Progenitor cell of endocrine pancreas (in vitro differentiated cells): ENCODE results near the gene ZNF717. TPM values are rescaled to one million over a fixed set of nuclear protein-coding genes. Genes with fewer than 3 reads are reported as not detected.
"Not testable (repeated sequence)": the region's sequence is repeated elsewhere in the genome, so short reads cannot be mapped to it uniquely, and the experiment has no call there.

Experiments
- DNase-seq: peaks from one replicate; pipeline ENCODE4 v3.0.0; 2021; ENCODE audit warnings: low spot score; ENCODE audit not compliant: unreplicated experiment
- H3K27ac Mint-ChIP-seq: 2 replicates; pipeline ENCODE4 v1.8.0; 2021; ENCODE audit warnings: mild to moderate bottlenecking, moderate library complexity, mixed read lengths
- H3K27me3 Mint-ChIP-seq: 2 replicates; pipeline ENCODE4 v1.8.0; 2021; ENCODE audit warnings: mixed read lengths
- H3K36me3 Mint-ChIP-seq: 2 replicates; pipeline ENCODE4 v1.8.0; 2022; ENCODE audit warnings: mixed read lengths; ENCODE audit not compliant: insufficient read depth
- H3K4me1 Mint-ChIP-seq: 2 replicates; pipeline ENCODE4 v1.8.0; 2021; ENCODE audit warnings: low read depth, mixed read lengths
- H3K4me3 Mint-ChIP-seq: 2 replicates; pipeline ENCODE4 v1.8.0; 2021; ENCODE audit warnings: low read depth, mild to moderate bottlenecking, moderate library complexity, mixed read lengths
- H3K9me3 Mint-ChIP-seq: 2 replicates; pipeline ENCODE4 v1.8.0; 2021; ENCODE audit warnings: low read depth, mixed read lengths
- total RNA-seq: library from RNA; stranded (reverse); gene quantifications from 2 replicates; pipeline ENCODE4 v1.2.1, GENCODE V29; 2021
- TF ChIP-seq, protein P1 (sequence below): fragments of 200-600 bp; sonication (generic); IDR thresholded peaks from one replicate; pipeline ENCODE4 v1.5.0; 2021; ENCODE audit warnings: antibody characterized with exemption, mild to moderate bottlenecking; ENCODE audit not compliant: unreplicated experiment

ZNF717 gene
- total RNA-seq, 1 donor from 2014 or later = 14.7 TPM

DNA sequence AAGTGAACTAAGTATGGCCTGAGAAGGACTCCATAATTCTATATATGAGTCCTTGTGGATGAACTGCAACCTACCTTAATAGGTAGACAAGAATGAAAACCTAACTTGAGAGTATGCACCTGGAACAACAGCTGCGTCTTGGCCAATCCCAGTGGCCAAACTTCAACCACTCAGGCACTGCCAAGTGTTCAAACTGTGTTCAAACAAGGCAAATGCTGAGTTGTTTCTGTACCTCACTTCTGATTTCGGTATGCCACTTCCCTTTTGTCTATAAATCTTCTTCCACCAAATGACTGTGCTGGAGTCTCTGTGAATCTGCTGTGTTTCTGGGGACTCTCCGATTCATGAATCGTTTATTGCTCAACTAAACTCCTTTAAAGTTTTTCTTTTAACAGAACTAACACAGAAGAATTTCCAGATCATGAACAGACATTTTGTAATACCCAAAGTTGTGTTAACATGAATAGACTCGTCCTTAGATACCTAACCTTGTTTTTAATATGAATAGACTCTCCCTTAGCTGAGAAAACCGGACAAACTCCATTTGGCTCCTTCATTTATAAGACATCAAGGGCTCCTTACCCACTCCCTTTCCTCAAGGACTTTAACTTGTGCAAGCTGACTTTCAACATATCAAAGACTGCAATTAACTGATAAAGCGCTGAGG is 4.1 kb downstream of the ZNF717 start:
- no peak for DNase-seq
- Mint-ChIP-seq H3K36me3 (peaks cover 53% of the 10 kb centered on the region), H3K4me1 (no peaks in the 10 kb centered on the region), H3K9me3 (peaks cover 47% of the 10 kb centered on the region), H3K27me3 (no peaks in the 10 kb centered on the region), H3K4me3 (no peak overlapping the region), H3K27ac (no peak overlapping the region)
- TF ChIP-seq, protein P1, sequence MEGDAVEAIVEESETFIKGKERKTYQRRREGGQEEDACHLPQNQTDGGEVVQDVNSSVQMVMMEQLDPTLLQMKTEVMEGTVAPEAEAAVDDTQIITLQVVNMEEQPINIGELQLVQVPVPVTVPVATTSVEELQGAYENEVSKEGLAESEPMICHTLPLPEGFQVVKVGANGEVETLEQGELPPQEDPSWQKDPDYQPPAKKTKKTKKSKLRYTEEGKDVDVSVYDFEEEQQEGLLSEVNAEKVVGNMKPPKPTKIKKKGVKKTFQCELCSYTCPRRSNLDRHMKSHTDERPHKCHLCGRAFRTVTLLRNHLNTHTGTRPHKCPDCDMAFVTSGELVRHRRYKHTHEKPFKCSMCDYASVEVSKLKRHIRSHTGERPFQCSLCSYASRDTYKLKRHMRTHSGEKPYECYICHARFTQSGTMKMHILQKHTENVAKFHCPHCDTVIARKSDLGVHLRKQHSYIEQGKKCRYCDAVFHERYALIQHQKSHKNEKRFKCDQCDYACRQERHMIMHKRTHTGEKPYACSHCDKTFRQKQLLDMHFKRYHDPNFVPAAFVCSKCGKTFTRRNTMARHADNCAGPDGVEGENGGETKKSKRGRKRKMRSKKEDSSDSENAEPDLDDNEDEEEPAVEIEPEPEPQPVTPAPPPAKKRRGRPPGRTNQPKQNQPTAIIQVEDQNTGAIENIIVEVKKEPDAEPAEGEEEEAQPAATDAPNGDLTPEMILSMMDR = no peak

DNA sequence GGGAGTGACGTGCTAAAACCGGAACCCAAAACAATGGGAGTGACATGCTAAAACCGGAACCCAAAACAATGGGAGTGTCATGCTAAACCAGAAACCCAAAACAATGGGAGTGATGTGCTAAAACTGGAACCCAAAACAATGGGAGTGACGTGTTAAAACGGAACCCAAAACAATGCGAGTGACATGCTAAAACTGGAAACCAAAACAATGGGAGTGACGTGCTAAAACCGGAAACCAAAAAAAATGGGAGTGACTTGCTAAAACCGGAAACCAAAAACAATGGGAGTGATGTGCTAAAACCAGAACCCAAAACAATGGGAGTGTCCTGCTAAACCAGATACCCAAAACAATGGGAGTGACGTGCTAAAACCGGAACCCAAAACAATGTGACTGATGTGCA is 7.6 kb downstream of the ZNF717 start:
- Mint-ChIP-seq H3K36me3 (peaks cover 53% of the 10 kb centered on the region), H3K9me3 (peaks cover 39% of the 10 kb centered on the region)
- not testable (repeated sequence) for DNase-seq, H3K4me1 Mint-ChIP-seq, H3K27me3 Mint-ChIP-seq, H3K27ac Mint-ChIP-seq, H3K4me3 Mint-ChIP-seq

DNA sequence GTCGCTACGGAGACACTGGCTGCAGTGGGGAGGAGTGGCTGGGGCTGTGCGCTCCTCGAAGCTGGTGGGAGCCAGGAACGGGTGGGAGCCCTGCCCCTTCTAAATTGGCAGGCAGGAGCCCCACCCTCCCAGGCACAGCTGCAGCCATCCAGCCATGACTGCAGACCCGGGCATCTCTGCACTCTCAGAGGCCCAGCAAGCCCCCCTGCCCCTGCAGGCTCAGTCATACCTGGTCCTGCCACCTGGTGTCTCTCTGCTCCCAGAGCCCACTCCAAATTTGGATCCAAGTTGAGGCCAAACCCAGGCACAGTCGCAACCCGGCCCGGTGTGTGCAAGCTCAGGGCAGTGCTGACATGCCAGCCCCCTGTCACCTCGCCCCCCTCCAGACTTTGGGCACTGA is 13.7 kb downstream of the ZNF717 start:
- peaks cover 14% of the 10 kb centered on the region for H3K36me3 Mint-ChIP-seq
- H3K4me1 Mint-ChIP-seq, H3K9me3 Mint-ChIP-seq, DNase-seq, H3K4me3 Mint-ChIP-seq, H3K27ac Mint-ChIP-seq, H3K27me3 Mint-ChIP-seq: not testable (repeated sequence)

DNA sequence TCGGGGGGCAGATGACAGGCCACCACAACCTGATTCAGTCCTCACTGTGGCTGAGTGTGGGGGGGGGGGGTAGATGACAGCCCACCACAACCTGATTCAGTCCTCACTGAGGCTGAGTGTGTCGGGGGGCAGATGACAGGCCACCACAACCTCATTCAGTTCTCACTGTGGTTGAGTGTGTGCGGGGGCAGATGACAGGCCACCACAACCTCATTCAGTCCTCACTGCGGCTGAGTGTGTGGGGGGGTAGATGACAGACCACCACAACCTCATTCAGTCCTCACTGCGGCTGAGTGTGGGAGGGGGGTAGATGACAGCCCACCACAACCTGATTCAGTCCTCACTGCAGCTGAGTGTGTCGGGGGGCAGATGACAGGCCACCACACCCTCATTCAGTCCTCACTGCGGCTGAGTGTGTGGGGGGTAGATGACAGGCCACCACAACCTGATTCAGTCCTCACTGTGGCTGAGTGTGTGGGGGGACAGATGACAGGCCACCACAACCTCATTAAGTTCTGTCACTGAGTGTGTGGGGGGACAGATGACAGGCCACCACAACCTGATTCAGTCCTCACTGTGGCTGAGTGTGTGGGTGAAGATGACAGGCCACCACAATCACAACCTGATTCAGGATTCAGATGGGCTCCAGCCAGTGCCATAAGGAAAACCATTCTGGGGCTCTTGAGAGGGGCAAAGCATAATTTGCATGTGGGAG is 16.9 kb downstream of the ZNF717 start:
- Mint-ChIP-seq H3K9me3 (peaks cover 25% of the 10 kb centered on the region), H3K36me3 (peaks cover 30% of the 10 kb centered on the region)

DNA sequence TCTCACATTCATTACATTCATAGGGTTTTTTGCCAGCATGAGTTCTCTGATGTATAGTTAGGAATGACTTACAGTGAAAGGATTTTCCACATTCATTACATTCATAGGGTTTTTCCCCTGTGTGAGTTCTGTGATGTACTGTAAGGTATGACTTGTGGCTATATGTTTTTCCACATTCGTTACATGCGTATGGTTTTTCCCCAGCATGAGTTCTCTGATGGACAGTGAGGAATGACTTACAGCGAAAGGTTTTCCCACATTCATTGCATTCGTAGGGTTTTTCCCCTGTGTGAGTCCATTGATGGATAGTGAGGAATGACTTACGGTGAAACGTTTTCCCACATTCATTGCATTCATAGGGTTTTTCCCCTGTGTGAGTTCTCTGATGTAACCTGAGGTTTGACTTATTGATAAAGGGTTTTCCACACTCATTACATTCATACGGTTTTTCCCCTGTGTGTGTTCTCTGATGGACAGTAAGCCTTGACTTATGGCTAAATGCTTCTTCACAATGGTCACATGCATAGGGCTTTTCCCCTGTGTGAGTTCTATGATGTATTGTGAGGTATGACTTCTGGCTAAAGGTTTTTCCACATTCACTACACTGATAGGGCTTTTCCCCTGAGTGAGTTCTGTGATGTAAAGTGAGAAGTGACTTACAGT is 47.4 kb downstream of the ZNF717 start:
- Mint-ChIP-seq H3K9me3 (peaks cover 70% of the 10 kb centered on the region), H3K4me1 (no peaks in the 10 kb centered on the region), H3K27ac (no peak overlapping the region), H3K36me3 (peaks cover 73% of the 10 kb centered on the region), H3K4me3 (no peak overlapping the region), H3K27me3 (no peaks in the 10 kb centered on the region)
- TF ChIP-seq, protein P1 = no peak
- no peak for DNase-seq

More for the DNA sequence above, 16.9 kb downstream of the ZNF717 start:
- Mint-ChIP-seq H3K4me1 (no peaks in the 10 kb centered on the region), H3K27ac (no peak overlapping the region), H3K27me3 (no peaks in the 10 kb centered on the region), H3K4me3 (no peak overlapping the region)
- TF ChIP-seq, protein P1 = no peak
- no peak for DNase-seq

DNA sequence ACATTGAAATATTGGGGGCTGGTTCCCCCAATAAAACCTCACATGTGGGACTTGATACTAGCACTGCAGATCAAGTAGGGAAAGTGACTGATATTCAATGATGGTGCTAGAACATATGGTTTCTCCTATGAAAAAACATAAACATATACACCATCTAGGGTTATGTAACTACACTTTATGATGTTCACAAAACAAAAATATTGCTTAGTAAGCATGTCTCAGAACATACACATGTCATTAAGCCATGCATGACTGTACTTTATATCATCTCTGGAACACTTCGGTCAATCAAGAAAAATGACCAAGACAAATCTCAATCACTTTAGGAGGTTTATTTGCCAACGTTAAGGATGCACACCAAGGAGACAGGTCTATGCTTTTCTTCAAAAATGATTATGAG is 57.4 kb downstream of the ZNF717 start:
- no peaks in the 10 kb centered on the region for H3K4me1 Mint-ChIP-seq
- peaks cover 64% of the 10 kb centered on the region for H3K9me3 Mint-ChIP-seq
- TF ChIP-seq, protein P1 = no peak
- H3K27ac Mint-ChIP-seq = no peak overlapping the region
- H3K4me3 Mint-ChIP-seq = no peak overlapping the region
- DNase-seq = no peak
- H3K27me3 Mint-ChIP-seq = no peaks in the 10 kb centered on the region
- peaks cover 57% of the 10 kb centered on the region for H3K36me3 Mint-ChIP-seq
